ENCODE measurements around the gene PRPS1.

The PRPS1 gene

DNA sequence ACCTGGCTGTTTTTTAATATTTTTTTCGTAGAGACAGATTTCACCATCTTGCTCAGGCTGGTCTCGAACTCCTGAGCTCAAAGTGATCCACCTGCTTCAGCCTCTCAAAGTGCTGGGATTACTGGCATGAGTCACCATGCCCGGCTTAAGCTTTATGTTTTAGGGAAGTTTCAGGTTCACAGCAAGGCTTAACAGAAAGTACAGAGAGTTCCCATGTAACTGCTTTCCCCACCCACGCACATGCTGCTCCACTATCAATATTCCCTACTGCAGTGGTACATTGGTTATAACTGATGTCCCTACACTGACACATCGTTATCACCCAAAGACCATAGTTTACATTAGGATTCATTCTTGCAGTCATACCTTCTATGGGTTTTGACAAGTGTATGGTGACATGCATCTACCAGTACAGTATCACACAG lies 62.7 kb downstream of the PRPS1 start:
- no peak overlapping the region for H3K4me3 ChIP-seq (ENCODE audit: low read depth, low read length)
- in situ Hi-C loops (cut with HindIII; ENCODE audit: low sequenced_read_pairs), result no loop called here
- TF ChIP-seq, protein P1, sequence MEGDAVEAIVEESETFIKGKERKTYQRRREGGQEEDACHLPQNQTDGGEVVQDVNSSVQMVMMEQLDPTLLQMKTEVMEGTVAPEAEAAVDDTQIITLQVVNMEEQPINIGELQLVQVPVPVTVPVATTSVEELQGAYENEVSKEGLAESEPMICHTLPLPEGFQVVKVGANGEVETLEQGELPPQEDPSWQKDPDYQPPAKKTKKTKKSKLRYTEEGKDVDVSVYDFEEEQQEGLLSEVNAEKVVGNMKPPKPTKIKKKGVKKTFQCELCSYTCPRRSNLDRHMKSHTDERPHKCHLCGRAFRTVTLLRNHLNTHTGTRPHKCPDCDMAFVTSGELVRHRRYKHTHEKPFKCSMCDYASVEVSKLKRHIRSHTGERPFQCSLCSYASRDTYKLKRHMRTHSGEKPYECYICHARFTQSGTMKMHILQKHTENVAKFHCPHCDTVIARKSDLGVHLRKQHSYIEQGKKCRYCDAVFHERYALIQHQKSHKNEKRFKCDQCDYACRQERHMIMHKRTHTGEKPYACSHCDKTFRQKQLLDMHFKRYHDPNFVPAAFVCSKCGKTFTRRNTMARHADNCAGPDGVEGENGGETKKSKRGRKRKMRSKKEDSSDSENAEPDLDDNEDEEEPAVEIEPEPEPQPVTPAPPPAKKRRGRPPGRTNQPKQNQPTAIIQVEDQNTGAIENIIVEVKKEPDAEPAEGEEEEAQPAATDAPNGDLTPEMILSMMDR (IDR thresholded peaks at IDR 0.05; ENCODE audit: low read depth, low read length, missing control alignments), result no peak
- no peak for DNase-seq (ENCODE audit: low read depth)

- in situ Hi-C loops (cut with HindIII; ENCODE audit: low sequenced_read_pairs), result no loop called here
- H3K4me3 ChIP-seq (ENCODE audit: low read depth, low read length), result no peak overlapping the region
- DNase-seq (ENCODE audit: low read depth), result no peak
- TF ChIP-seq, protein P1 (IDR thresholded peaks at IDR 0.05; ENCODE audit: low read depth, low read length, missing control alignments), result no peak
These were observed 71.3 kb downstream of the PRPS1 start for GRCh38 chrX:107699616-107700015.

- H3K4me3 ChIP-seq (ENCODE audit: low read depth, low read length), result no peak overlapping the region
- TF ChIP-seq, protein P1 (IDR thresholded peaks at IDR 0.05; ENCODE audit: low read depth, low read length, missing control alignments), result no peak
- in situ Hi-C loops (cut with HindIII; ENCODE audit: low sequenced_read_pairs), result no loop called here
- no peak for DNase-seq (ENCODE audit: low read depth)
These were observed 72.0 kb downstream of the PRPS1 start for GRCh38 chrX:107700317-107700774.
